Head of caudate nucleus (tissue), 42 donors: ENCODE measurements around the gene GPR160.
A peak's percentile ranks its signal among the peaks of the same experiment; 100 is the strongest.
"Not testable (repeated sequence)": the region's sequence is repeated elsewhere in the genome, so short reads cannot be mapped to it uniquely, and the experiment has no call there.

Source experiments
- DNase-seq, 42 donors: peaks; one replicate each; pipeline versions ENCODE4 v3.0.0 to v3.0.0-alpha.2; 2020 to 2021; ENCODE audit warnings: mixed read lengths in 7 of 42
- intact Hi-C: fragments of 100-400 bp; cut with DNase I; formaldehyde crosslinking; loops from one replicate; pipeline ENCODE4 v1.15.0; 2022

GPR160 gene

DNA sequence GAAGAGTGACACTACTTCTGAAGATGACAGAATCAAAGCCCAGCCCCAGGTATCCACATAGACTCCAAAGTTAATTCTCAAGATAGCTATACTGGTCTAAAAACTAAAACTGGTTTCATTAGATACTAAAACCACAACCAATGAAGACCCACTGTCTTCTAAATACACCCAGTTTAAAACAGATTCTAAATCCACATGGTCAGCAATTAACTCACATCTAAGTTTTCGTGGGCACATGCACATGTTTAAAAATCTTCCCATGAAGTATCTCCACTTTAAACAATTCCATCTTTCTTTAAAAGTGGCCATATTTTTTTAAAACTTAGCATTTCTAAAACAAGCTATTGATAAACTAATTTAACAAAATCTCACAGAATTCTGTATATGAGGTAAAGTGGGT lies 63.1 kb downstream of the GPR160 start:
- intact Hi-C loops: no loop called here
- DNase-seq: no peak

GRCh38 chr3:170102431-170102830 lies 64.6 kb downstream of the GPR160 start:
- DNase-seq: no peak
- intact Hi-C loops: no loop called here

GRCh38 chr3:170107941-170108340 lies 70.1 kb downstream of the GPR160 start:
- intact Hi-C loops: no loop called here
- no peak for DNase-seq

DNA sequence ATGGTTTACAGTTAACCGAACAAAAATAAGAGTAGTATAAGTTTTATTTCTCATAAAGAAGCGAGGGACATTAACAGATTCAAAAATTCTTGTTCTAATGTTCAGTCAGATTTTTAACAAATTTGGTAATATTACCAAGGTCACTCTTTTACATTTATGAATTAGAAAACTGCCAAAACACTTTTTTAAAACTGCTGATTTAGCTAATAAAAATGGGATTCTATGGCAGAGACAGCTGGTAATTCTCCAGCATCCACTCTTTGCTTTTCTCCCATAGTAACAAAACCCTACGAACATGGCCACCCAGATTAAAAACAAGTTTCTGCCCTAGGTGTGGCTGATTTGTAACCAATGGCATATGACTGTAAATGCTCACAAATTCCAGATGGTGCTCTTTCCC lies 71.2 kb downstream of the GPR160 start:
- intact Hi-C loops: no loop called here
- DNase-seq: no peak

- intact Hi-C loops: no loop called here
- no peak for DNase-seq
Measured at GRCh38 chr3:170109579-170110293, 71.9 kb downstream of the GPR160 start.

- intact Hi-C loops: no loop called here
- DNase-seq: no peak
Measured at GRCh38 chr3:170111147-170111771, 73.5 kb downstream of the GPR160 start.

GRCh38 chr3:170114165-170114564 lies 76.4 kb downstream of the GPR160 start:
- intact Hi-C loops, DNase-seq: not testable (repeated sequence)

DNA sequence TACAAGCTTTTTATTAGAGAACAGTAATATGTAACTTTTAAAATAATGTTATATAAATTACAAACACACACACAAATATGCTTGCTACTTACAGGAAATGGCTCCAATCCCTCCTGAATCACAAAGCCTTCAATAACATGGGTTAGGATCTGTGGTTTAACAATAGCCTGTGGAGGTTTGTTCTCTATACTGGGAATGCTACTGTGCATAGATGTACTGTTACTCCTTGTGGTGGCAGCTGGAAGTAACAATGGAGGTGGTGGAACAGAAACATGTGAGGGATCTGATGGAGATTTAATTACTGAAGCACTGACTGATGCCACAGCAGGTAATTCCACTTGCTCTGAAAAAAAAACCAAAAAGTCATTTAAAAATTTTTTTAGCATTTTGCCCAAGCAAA lies 79.3 kb downstream of the GPR160 start:
- intact Hi-C loops: no loop called here
- DNase-seq: no peak

GRCh38 chr3:170128259-170128976 lies 90.6 kb downstream of the GPR160 start:
- intact Hi-C loops: no loop called here
- DNase-seq: peak in 2 of 42 donors; percentile 10 to 40

GRCh38 chr3:170128977-170129431 lies 91.2 kb downstream of the GPR160 start:
- DNase-seq: no peak
- intact Hi-C loops: no loop called here

- intact Hi-C loops: no loop called here
- DNase-seq: no peak
Measured at GRCh38 chr3:170130532-170130931, 92.7 kb downstream of the GPR160 start.

DNA sequence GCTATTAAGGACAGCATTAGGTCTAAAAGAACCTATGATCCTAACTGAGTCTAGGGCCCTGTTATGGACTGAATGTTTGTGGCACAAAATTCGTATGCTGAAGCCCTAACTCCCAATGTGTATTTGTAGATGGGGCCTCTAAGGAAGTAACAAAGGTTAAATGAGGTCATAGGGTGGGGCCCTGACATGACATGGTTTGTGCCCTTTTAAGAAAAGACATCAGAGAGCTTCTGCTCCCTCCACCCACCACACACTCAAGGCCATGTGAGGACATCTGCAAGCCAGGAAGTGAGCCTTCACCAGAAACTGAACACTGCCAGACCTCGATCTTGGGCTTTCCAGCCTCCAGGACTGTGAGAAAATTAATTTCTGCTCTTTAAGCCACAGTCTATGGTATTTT lies 94.5 kb downstream of the GPR160 start:
- intact Hi-C loops: no loop called here
- no peak for DNase-seq
